B cell (primary cell): ENCODE results near the gene MARK4. TPM values are rescaled to one million over a fixed set of nuclear protein-coding genes. Genes with fewer than 3 reads are reported as not detected.

Experiments
- ATAC-seq: fragments of 200-7000 bp; cut with Tn5 transposase; one replicate; pipeline ENCODE4 v1.10.0; 2021; ENCODE audit warnings: low read depth, mild to moderate bottlenecking, moderate number of reproducible peaks, moderate library complexity
- CTCF ChIA-PET: fragments of 350-600 bp; sonication (Branson Sonifier 250); formaldehyde crosslinking; loops from one replicate; lab custom pipeline; 2021; ENCODE audit warnings: antibody characterized with exemption, inconsistent platforms; lab: Charles Lee
- POLR2A ChIA-PET: fragments of 350-600 bp; sonication (Branson Sonifier 250); formaldehyde crosslinking; loops from one replicate; lab custom pipeline; 2021; ENCODE audit warnings: antibody characterized with exemption; lab: Charles Lee
- DNase-seq: peaks from one replicate; pipeline ENCODE4 v3.0.0; 2013
- H2AFZ ChIP-seq: 2 replicates; pipeline ENCODE4 v1.6.1; 2012; ENCODE audit warnings: mild to moderate bottlenecking, low read depth, low read length; ENCODE audit not compliant: insufficient read depth, poor library complexity, severe bottlenecking
- H3K27ac ChIP-seq, 2 donors: 1 replicate in 1 of 2; 2 replicates in 1 of 2; pipeline ENCODE4 v1.5.1; 2012 to 2013; ENCODE audit warnings: low read length in 2 of 2, mild to moderate bottlenecking in 2 of 2, moderate library complexity in 1 of 2
- H3K27me3 ChIP-seq, 4 experiments: fragments of 200-600 bp in 1 of 4; sonication (generic) in 1 of 4; replicated peaks in 1 of 4; 1 replicate in 2 of 4; 2 replicates in 2 of 4; pipeline versions ENCODE4 v1.6.1 to v1.7.0; 2013 to 2016; ENCODE audit warnings: low read length in 3 of 4, mild to moderate bottlenecking in 2 of 4, mixed read lengths in 1 of 4, moderate library complexity in 1 of 4; ENCODE audit not compliant: insufficient read depth in 4 of 4, control insufficient read depth in 3 of 4; ENCODE audit errors: control extremely low read depth in 1 of 4
- H3K36me3 ChIP-seq, 2 experiments: replicated peaks in 1 of 2; 1 replicate in 1 of 2; 2 replicates in 1 of 2; pipeline versions ENCODE4 v1.6.1 to v1.7.1; 2013; ENCODE audit warnings: low read length in 1 of 2; ENCODE audit not compliant: insufficient read depth in 2 of 2, control insufficient read depth in 1 of 2; ENCODE audit errors: control extremely low read depth in 1 of 2, extremely low read depth in 1 of 2
- H3K4me1 ChIP-seq, 2 donors: fragments of 200-600 bp in 1 of 2; sonication (generic) in 1 of 2; 1 replicate in 1 of 2; 2 replicates in 1 of 2; pipeline versions ENCODE4 v1.5.1 to v1.6.1; 2013 to 2017; ENCODE audit warnings: low read length in 2 of 2; ENCODE audit not compliant: control insufficient read depth in 2 of 2, insufficient read depth in 2 of 2
- H3K4me2 ChIP-seq: replicated peaks from 2 replicates; pipeline ENCODE3; 2012; ENCODE audit warnings: mild to moderate bottlenecking, low read depth, low read length; ENCODE audit not compliant: poor library complexity, severe bottlenecking
- H3K4me3 ChIP-seq, 5 experiments: fragments of 200-600 bp in 1 of 5; sonication (generic) in 1 of 5; 1 replicate in 3 of 5; 2 replicates in 2 of 5; pipeline versions ENCODE4 v1.5.1 to v1.7.0; 2011 to 2016; ENCODE audit warnings: low read length in 4 of 5, mild to moderate bottlenecking in 4 of 5, low read depth in 2 of 5, control low read depth in 1 of 5, moderate library complexity in 1 of 5; ENCODE audit not compliant: insufficient read depth in 1 of 5; ENCODE audit errors: control extremely low read depth in 1 of 5, extremely low read depth in 1 of 5
- H3K79me2 ChIP-seq: fragments of 200-600 bp; sonication (generic); one replicate; pipeline ENCODE4 v1.6.0; 2016; ENCODE audit warnings: low read length; ENCODE audit not compliant: control insufficient read depth, insufficient read depth
- H3K9ac ChIP-seq: fragments of 200-600 bp; sonication (generic); 2 replicates; pipeline ENCODE4 v1.6.1; 2017; ENCODE audit warnings: mild to moderate bottlenecking, low read length, moderate library complexity
- H3K9me3 ChIP-seq, 3 donors: one replicate each; pipeline versions ENCODE4 v1.6.1 to v1.7.1; 2013; ENCODE audit warnings: low read length in 2 of 3; ENCODE audit not compliant: control insufficient read depth in 2 of 3, insufficient read depth in 1 of 3; ENCODE audit errors: control extremely low read depth in 1 of 3
- H4K20me1 ChIP-seq: 2 replicates; pipeline ENCODE4 v1.6.0; 2012; ENCODE audit warnings: mild to moderate bottlenecking, low read length; ENCODE audit not compliant: insufficient read depth, control insufficient read depth, poor library complexity, severe bottlenecking
- H3K27ac Mint-ChIP-seq: one replicate; pipeline ENCODE4 v1.8.0; 2021; ENCODE audit warnings: mixed read lengths
- H3K27me3 Mint-ChIP-seq: one replicate; pipeline ENCODE4 v1.8.0; 2021; ENCODE audit warnings: mixed read lengths
- H3K4me1 Mint-ChIP-seq: one replicate; pipeline ENCODE4 v1.8.0; 2021; ENCODE audit warnings: mixed read lengths
- H3K4me3 Mint-ChIP-seq: one replicate; pipeline ENCODE4 v1.8.0; 2021; ENCODE audit warnings: mixed read lengths
- H3K9me3 Mint-ChIP-seq: one replicate; pipeline ENCODE4 v1.8.0; 2022; ENCODE audit warnings: mixed read lengths; ENCODE audit not compliant: insufficient read depth
- EZH2 ChIP-seq: IDR thresholded peaks from 2 replicates; pipeline ENCODE4 v1.6.1; 2012; ENCODE audit warnings: borderline replicate concordance, low read depth, mild to moderate bottlenecking, moderate library complexity, low read length; ENCODE audit not compliant: insufficient read depth, poor library complexity, severe bottlenecking
- WGBS: methylation state at CpG from one replicate; pipeline ENCODE4 v1.1.5; 2013; ENCODE audit warnings: missing lambda C conversion rate; ENCODE audit not compliant: insufficient coverage; 5-methylcytosine and 5-hydroxymethylcytosine counted together
- intact Hi-C: fragments of 100-400 bp; cut with micrococcal nuclease; formaldehyde crosslinking; loops from one replicate; pipeline ENCODE4 v1.10.0; 2022
- polyA plus RNA-seq: library from polyadenylated mRNA; depleted of rRNA; stranded (reverse); fragments of >200 nt; gene quantifications from 2 replicates; pipeline ENCODE4 v1.2.3, GENCODE V29; 2012
- total RNA-seq, 2 donors: library from RNA; stranded (reverse); fragments of 120-200 nt in 1 of 2; gene quantifications; 1 replicate in 1 of 2; 2 replicates in 1 of 2; pipeline versions ENCODE4 v1.2.3 to v1.2.4, GENCODE V29; 2013 to 2022
- TF ChIP-seq, protein P1 (sequence below): fragments of 200-600 bp; IDR thresholded peaks from one replicate; pipeline ENCODE4 v1.8.0; 2022; ENCODE audit warnings: antibody characterized with exemption, mild to moderate bottlenecking

The MARK4 gene
- total and polyA plus RNA-seq, 2 donors (not counting 1 experiment from before 2014, with no cell fraction given) = 13.5 to 36.2 TPM

DNA sequence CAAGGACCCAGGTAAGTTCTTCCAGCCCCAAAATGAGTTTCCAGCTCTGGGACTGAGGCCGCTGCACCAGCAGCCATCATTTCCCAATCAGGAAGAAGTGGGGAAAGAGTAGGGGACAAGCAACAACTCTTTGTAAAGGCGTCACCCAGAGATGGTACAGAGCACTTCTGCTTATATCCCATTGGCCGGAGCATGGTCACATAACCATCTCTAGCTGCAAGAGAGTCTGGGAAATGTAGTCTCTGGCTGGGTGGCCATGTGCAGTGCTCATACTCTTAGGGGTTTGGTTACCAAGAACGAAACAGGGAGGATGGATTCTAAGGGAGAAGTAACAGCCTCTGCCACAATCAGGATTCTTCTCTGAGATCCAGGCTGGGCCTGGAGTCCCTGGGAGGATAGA, 45.3 kb downstream of the MARK4 start:
- Mint-ChIP-seq H3K9me3 (no peaks in the 10 kb centered on the region), H3K4me3 (no peak overlapping the region), H3K4me1 (no peaks in the 10 kb centered on the region), H3K27me3 (no peaks in the 10 kb centered on the region), H3K27ac (no peak overlapping the region)
- DNase-seq (no peak), ATAC-seq (no peak)
- Histone ChIP-seq H3K4me2 (no peak overlapping the region), H3K79me2 (no peaks in the 10 kb centered on the region), H3K9ac (no peak overlapping the region), H3K4me1 (no peaks in the 10 kb centered on the region), H3K27ac (no peak overlapping the region), H4K20me1 (no peaks in the 10 kb centered on the region), H2AFZ (no peak overlapping the region), H3K4me3 (no peak overlapping the region), H3K36me3 (peaks cover 0 to 15% of the 10 kb centered on the region in 2 experiments), H3K9me3 (peaks cover 0 to 25% (median 0%) of the 10 kb centered on the region in 3 donors), H3K27me3 (no peaks in the 10 kb centered on the region)
- intact Hi-C loops = no loop called here
- POLR2A ChIA-PET = no interaction called here
- 90% methylated on average over 4 of the region's 4 CpGs for WGBS
- no peak for TF ChIP-seq EZH2
- TF ChIP-seq, protein P1, sequence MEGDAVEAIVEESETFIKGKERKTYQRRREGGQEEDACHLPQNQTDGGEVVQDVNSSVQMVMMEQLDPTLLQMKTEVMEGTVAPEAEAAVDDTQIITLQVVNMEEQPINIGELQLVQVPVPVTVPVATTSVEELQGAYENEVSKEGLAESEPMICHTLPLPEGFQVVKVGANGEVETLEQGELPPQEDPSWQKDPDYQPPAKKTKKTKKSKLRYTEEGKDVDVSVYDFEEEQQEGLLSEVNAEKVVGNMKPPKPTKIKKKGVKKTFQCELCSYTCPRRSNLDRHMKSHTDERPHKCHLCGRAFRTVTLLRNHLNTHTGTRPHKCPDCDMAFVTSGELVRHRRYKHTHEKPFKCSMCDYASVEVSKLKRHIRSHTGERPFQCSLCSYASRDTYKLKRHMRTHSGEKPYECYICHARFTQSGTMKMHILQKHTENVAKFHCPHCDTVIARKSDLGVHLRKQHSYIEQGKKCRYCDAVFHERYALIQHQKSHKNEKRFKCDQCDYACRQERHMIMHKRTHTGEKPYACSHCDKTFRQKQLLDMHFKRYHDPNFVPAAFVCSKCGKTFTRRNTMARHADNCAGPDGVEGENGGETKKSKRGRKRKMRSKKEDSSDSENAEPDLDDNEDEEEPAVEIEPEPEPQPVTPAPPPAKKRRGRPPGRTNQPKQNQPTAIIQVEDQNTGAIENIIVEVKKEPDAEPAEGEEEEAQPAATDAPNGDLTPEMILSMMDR = no peak
- CTCF ChIA-PET = no interaction called here

- Mint-ChIP-seq H3K4me3 (no peak overlapping the region), H3K27ac (no peak overlapping the region), H3K27me3 (no peaks in the 10 kb centered on the region), H3K4me1 (no peaks in the 10 kb centered on the region), H3K9me3 (no peaks in the 10 kb centered on the region)
- TF ChIP-seq, protein P1 = no peak
- no peak for TF ChIP-seq EZH2
- Histone ChIP-seq H3K36me3 (peaks cover 0 to 10% of the 10 kb centered on the region in 2 experiments), H3K4me1 (no peaks in the 10 kb centered on the region), H3K4me3 (no peak overlapping the region), H3K27ac (no peak overlapping the region), H3K9ac (no peak overlapping the region), H2AFZ (no peak overlapping the region), H3K27me3 (no peaks in the 10 kb centered on the region), H3K79me2 (no peaks in the 10 kb centered on the region), H3K9me3 (peaks cover 0 to 21% (median 0%) of the 10 kb centered on the region in 3 donors), H3K4me2 (no peak overlapping the region), H4K20me1 (no peaks in the 10 kb centered on the region)
- ChIA-PET POLR2A (no interaction called here), CTCF (no interaction called here)
- intact Hi-C loops = no loop called here
- DNase-seq = no peak
- no peak for ATAC-seq
- WGBS = 99% methylated on average over 10 of the region's 18 CpGs
These were observed 46.6 kb downstream of the MARK4 start for GRCh38 chr19:45297674-45298073.
